ENCODE measurements around the gene COX4I1. TPM values are rescaled to one million over a fixed set of nuclear protein-coding genes. Genes with fewer than 3 reads are reported as not detected.
"Not testable (repeated sequence)": the region's sequence is repeated elsewhere in the genome, so short reads cannot be mapped to it uniquely, and the experiment has no call there.

COX4I1 gene
- total and polyA plus RNA-seq, 2 donors from 2014 or later, result 439 to 1,996 TPM

DNA sequence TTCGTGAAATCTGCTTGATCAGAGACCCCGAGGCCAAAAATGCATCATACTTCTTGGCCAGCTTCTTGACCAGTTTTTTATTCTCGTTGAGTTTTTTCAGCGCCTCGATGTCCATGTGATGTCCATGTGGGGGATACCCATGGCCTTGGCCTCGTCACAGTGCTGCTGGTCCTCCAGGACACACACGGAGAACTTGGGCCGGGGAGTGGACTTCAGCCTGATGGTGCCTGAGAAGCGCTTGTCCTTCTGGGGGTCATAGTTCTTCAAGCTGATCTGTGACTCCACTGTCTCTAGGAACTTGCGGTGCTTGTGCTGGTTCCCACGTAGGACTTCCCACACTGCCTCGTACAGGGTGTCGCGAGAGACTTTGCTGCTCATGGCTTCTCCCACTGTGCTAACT lies 16.7 kb downstream of the COX4I1 start:
- FAIRE-seq, result no peak
- Histone ChIP-seq H3K9me3 (ENCODE audit: control insufficient read depth in 2 of 3, insufficient read depth in 1 of 3, low read length in 3 of 3) (no peaks in the 10 kb centered on the region), H3K4me3 (ENCODE audit: low read length in 3 of 3) (no peak overlapping the region), H3K27me3 (ENCODE audit: control insufficient read depth, insufficient read depth, low read length) (peaks cover 3% of the 10 kb centered on the region), H3K9ac (ENCODE audit: low read length in 3 of 3) (no peak overlapping the region), H3K4me1 (ENCODE audit: control insufficient read depth in 2 of 3, insufficient read depth in 2 of 3, low read depth in 1 of 3, low read length in 3 of 3) (no peaks in the 10 kb centered on the region), H3K36me3 (ENCODE audit: control insufficient read depth in 2 of 3, insufficient read depth in 3 of 3, low read length in 3 of 3) (no peaks in the 10 kb centered on the region), H3K27ac (ENCODE audit: low read depth in 2 of 2, low read length in 2 of 2) (no peak overlapping the region)
- intact Hi-C loops (cut with DNase I), result loop anchor here (10.0 kb wide), 1 partner anchor 699 kb away; the partner anchor contains the start of gene FOXF1
- TF ChIP-seq, protein P1, sequence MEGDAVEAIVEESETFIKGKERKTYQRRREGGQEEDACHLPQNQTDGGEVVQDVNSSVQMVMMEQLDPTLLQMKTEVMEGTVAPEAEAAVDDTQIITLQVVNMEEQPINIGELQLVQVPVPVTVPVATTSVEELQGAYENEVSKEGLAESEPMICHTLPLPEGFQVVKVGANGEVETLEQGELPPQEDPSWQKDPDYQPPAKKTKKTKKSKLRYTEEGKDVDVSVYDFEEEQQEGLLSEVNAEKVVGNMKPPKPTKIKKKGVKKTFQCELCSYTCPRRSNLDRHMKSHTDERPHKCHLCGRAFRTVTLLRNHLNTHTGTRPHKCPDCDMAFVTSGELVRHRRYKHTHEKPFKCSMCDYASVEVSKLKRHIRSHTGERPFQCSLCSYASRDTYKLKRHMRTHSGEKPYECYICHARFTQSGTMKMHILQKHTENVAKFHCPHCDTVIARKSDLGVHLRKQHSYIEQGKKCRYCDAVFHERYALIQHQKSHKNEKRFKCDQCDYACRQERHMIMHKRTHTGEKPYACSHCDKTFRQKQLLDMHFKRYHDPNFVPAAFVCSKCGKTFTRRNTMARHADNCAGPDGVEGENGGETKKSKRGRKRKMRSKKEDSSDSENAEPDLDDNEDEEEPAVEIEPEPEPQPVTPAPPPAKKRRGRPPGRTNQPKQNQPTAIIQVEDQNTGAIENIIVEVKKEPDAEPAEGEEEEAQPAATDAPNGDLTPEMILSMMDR (IDR thresholded peaks at IDR 0.05; ENCODE audit: borderline replicate concordance, extremely low read depth, insufficient read depth), result no peak
- peak in 1 of 5 donors; percentile 37 for DNase-seq

DNA sequence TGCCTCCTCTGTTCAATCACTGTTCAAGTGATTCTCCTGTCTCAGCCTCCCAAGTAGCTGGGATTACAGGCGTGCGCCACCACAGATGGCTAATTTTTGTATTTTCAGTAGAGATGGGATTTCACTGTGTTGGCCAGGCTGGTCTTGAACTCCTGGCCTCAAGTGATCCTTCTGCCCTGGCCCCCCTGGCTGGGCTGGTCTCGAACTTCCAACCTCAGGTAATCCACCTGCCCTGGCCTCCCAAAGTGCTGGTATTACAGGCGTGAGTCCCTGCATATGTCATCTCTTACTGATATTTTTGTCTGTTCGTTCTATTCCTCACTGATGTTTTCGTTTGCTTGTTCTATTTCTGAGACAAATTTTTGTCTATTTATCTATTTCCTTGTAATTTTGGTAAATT lies 17.7 kb downstream of the COX4I1 start:
- not testable (repeated sequence) for H3K36me3 ChIP-seq (ENCODE audit: control insufficient read depth in 2 of 3, insufficient read depth in 3 of 3, low read length in 3 of 3); H3K9ac ChIP-seq (ENCODE audit: low read length in 3 of 3); H3K4me3 ChIP-seq (ENCODE audit: low read length in 3 of 3); H3K27ac ChIP-seq (ENCODE audit: low read depth in 2 of 2, low read length in 2 of 2); FAIRE-seq; H3K9me3 ChIP-seq (ENCODE audit: control insufficient read depth in 2 of 3, insufficient read depth in 1 of 3, low read length in 3 of 3); H3K4me1 ChIP-seq (ENCODE audit: control insufficient read depth in 2 of 3, insufficient read depth in 2 of 3, low read depth in 1 of 3, low read length in 3 of 3); H3K27me3 ChIP-seq (ENCODE audit: control insufficient read depth, insufficient read depth, low read length)
- intact Hi-C loops (cut with DNase I), result loop anchor here (10.0 kb wide), 1 partner anchor 698 kb away; the partner anchor contains the start of gene FOXF1
- peak in 2 of 5 donors; percentile 16 to 57 for DNase-seq

DNA sequence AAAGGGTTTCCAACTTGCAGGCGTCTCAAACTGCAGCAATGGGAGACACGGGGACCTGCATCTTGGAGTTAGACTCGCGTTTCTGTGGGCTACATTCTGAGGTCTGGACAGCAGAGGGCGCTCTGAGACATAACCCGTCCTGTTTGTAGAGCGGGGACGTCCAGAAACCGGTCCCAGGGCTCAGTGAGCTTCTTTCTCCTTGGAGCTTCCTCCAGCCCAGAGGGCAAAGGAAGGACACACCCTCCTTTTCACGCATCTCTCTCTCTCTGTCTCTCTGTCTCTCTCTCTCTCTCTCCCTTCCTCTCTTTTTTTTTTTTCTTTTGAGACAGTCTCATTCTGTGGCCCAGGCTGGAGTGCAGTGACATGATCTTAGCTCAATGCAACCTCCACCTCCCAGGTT lies 19.8 kb downstream of the COX4I1 start:
- intact Hi-C loops (cut with DNase I), result loop anchor here (10.0 kb wide), 1 partner anchor 696 kb away; the partner anchor contains the start of gene FOXF1
- Histone ChIP-seq H3K9ac (ENCODE audit: low read length in 3 of 3) (no peak overlapping the region), H3K4me3 (ENCODE audit: low read length in 3 of 3) (no peak overlapping the region), H3K27me3 (ENCODE audit: control insufficient read depth, insufficient read depth, low read length) (peaks cover 3% of the 10 kb centered on the region), H3K9me3 (ENCODE audit: control insufficient read depth in 2 of 3, insufficient read depth in 1 of 3, low read length in 3 of 3) (peaks cover 0 to 2% (median 0%) of the 10 kb centered on the region in 3 donors), H3K36me3 (ENCODE audit: control insufficient read depth in 2 of 3, insufficient read depth in 3 of 3, low read length in 3 of 3) (no peaks in the 10 kb centered on the region), H3K27ac (ENCODE audit: low read depth in 2 of 2, low read length in 2 of 2) (no peak overlapping the region), H3K4me1 (ENCODE audit: control insufficient read depth in 2 of 3, insufficient read depth in 2 of 3, low read depth in 1 of 3, low read length in 3 of 3) (no peaks in the 10 kb centered on the region)
- TF ChIP-seq, protein P1 (IDR thresholded peaks at IDR 0.05; ENCODE audit: borderline replicate concordance, extremely low read depth, insufficient read depth), result peak; percentile 76
- DNase-seq, result peak; percentile 84 to 88 (median 87)
- no peak for FAIRE-seq

DNA sequence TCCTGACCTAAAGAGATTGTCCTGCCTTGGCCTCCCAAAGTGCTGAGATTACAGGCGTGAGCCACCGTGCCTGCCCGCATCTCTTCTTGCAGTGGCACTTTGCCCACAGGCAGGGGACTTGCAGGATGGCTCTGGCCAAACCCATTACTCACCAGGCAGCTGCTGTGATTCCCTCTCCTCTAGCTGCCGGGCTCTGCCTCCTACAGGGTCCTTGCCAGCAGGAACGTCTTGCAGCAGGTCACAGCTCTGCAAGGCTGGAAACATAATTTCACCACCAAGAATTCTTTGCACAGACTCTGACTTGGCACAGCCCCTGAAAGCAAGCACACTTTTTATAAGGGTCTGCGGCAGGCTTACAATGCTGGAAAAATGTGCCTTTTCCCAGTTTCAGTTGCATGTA lies 20.3 kb downstream of the COX4I1 start:
- Histone ChIP-seq H3K9me3 (ENCODE audit: control insufficient read depth in 2 of 3, insufficient read depth in 1 of 3, low read length in 3 of 3) (peaks cover 0 to 2% (median 0%) of the 10 kb centered on the region in 3 donors), H3K27me3 (ENCODE audit: control insufficient read depth, insufficient read depth, low read length) (peaks cover 3% of the 10 kb centered on the region), H3K9ac (ENCODE audit: low read length in 3 of 3) (no peak overlapping the region), H3K27ac (ENCODE audit: low read depth in 2 of 2, low read length in 2 of 2) (no peak overlapping the region), H3K36me3 (ENCODE audit: control insufficient read depth in 2 of 3, insufficient read depth in 3 of 3, low read length in 3 of 3) (no peaks in the 10 kb centered on the region), H3K4me3 (ENCODE audit: low read length in 3 of 3) (no peak overlapping the region), H3K4me1 (ENCODE audit: control insufficient read depth in 2 of 3, insufficient read depth in 2 of 3, low read depth in 1 of 3, low read length in 3 of 3) (no peaks in the 10 kb centered on the region)
- DNase-seq (peak in 1 of 5 donors; percentile 62), FAIRE-seq (no peak)
- TF ChIP-seq, protein P1 (IDR thresholded peaks at IDR 0.05; ENCODE audit: borderline replicate concordance, extremely low read depth, insufficient read depth), result no peak
- intact Hi-C loops (cut with DNase I), result loop anchor here (5.0 to 10.0 kb wide), 3 partner anchors 168 to 695 kb away; partner anchors contain the start of gene FOXF1
